Activated naive CD4-positive, alpha-beta T cell treated with anti-CD3 and anti-CD28 coated beads, Interleukin-2, amount 10 ng/mL, durations not matched to agents 7 days and 5 days (primary cell): ENCODE measurements around the gene POLRMT.

Source experiments
- CTCF ChIA-PET: fragments of 350-600 bp; sonication (Branson Sonifier 250); formaldehyde crosslinking; loops from one replicate; lab custom pipeline; 2021; ENCODE audit warnings: antibody characterized with exemption; lab: Charles Lee
- DNase-seq: peaks from one replicate; pipeline ENCODE4 v3.0.0-alpha.2; 2020
- H3K27ac Mint-ChIP-seq: one replicate; pipeline ENCODE4 v1.8.0; 2021; ENCODE audit warnings: mild to moderate bottlenecking, moderate library complexity, mixed read lengths
- H3K27me3 Mint-ChIP-seq: one replicate; pipeline ENCODE4 v1.8.0; 2021; ENCODE audit warnings: mild to moderate bottlenecking, mixed read lengths
- H3K36me3 Mint-ChIP-seq: one replicate; pipeline ENCODE4 v1.8.0; 2021; ENCODE audit warnings: mixed read lengths
- H3K4me1 Mint-ChIP-seq: one replicate; pipeline ENCODE4 v1.8.0; 2021; ENCODE audit warnings: mixed read lengths
- H3K4me3 Mint-ChIP-seq: one replicate; pipeline ENCODE4 v1.8.0; 2021; ENCODE audit warnings: mild to moderate bottlenecking, moderate library complexity, mixed read lengths
- H3K9me3 Mint-ChIP-seq: one replicate; pipeline ENCODE4 v1.8.0; 2021; ENCODE audit warnings: mixed read lengths

POLRMT gene

GRCh38 chr19:647566-648284 is 14.4 kb upstream of the POLRMT start:
- Mint-ChIP-seq H3K4me1 (no peaks in the 10 kb centered on the region), H3K4me3 (no peak overlapping the region), H3K27me3 (no peaks in the 10 kb centered on the region), H3K9me3 (no peaks in the 10 kb centered on the region), H3K27ac (no peak overlapping the region), H3K36me3 (peaks cover 12% of the 10 kb centered on the region)
- CTCF ChIA-PET = no interaction called here
- DNase-seq = no peak

GRCh38 chr19:646779-647565 is 13.6 kb upstream of the POLRMT start:
- CTCF ChIA-PET = no interaction called here

GRCh38 chr19:645912-646778 is 12.8 kb upstream of the POLRMT start:
- CTCF ChIA-PET = no interaction called here
- Mint-ChIP-seq H3K27me3 (no peaks in the 10 kb centered on the region), H3K27ac (no peak overlapping the region), H3K4me3 (no peak overlapping the region), H3K9me3 (no peaks in the 10 kb centered on the region), H3K4me1 (no peaks in the 10 kb centered on the region), H3K36me3 (peaks cover 12% of the 10 kb centered on the region)
- DNase-seq = no peak

More at GRCh38 chr19:646779-647565, 13.6 kb upstream of the POLRMT start:
- Mint-ChIP-seq H3K36me3 (peaks cover 12% of the 10 kb centered on the region), H3K27me3 (no peaks in the 10 kb centered on the region), H3K4me3 (no peak overlapping the region), H3K4me1 (no peaks in the 10 kb centered on the region), H3K27ac (no peak overlapping the region), H3K9me3 (no peaks in the 10 kb centered on the region)
- no peak for DNase-seq

- Mint-ChIP-seq H3K9me3 (no peaks in the 10 kb centered on the region), H3K27me3 (no peaks in the 10 kb centered on the region), H3K4me1 (no peaks in the 10 kb centered on the region), H3K4me3 (no peak overlapping the region), H3K27ac (no peak overlapping the region), H3K36me3 (peaks cover 10% of the 10 kb centered on the region)
- no peak for DNase-seq
- CTCF ChIA-PET = no interaction called here
Observed at GRCh38 chr19:644789-645188, 11.5 kb upstream of the POLRMT start.

GRCh38 chr19:644363-644762 is 11.0 kb upstream of the POLRMT start:
- Mint-ChIP-seq H3K36me3 (peaks cover 10% of the 10 kb centered on the region), H3K27ac (no peak overlapping the region), H3K27me3 (peaks cover 2% of the 10 kb centered on the region), H3K9me3 (no peaks in the 10 kb centered on the region), H3K4me1 (peaks cover 1% of the 10 kb centered on the region), H3K4me3 (no peak overlapping the region)
- CTCF ChIA-PET = no interaction called here
- no peak for DNase-seq

GRCh38 chr19:643736-644135 is 10.4 kb upstream of the POLRMT start:
- H3K9me3 Mint-ChIP-seq = no peaks in the 10 kb centered on the region
- H3K27me3 Mint-ChIP-seq = peaks cover 5% of the 10 kb centered on the region
- CTCF ChIA-PET = no interaction called here
- H3K4me1 Mint-ChIP-seq = peaks cover 6% of the 10 kb centered on the region
- no peak overlapping the region for H3K4me3 Mint-ChIP-seq
- H3K36me3 Mint-ChIP-seq = peaks cover 9% of the 10 kb centered on the region
- no peak overlapping the region for H3K27ac Mint-ChIP-seq
- no peak for DNase-seq

GRCh38 chr19:642767-643727 is 9.7 kb upstream of the POLRMT start:
- no peaks in the 10 kb centered on the region for H3K9me3 Mint-ChIP-seq
- no peak overlapping the region for H3K4me3 Mint-ChIP-seq
- DNase-seq = no peak
- H3K27me3 Mint-ChIP-seq = peaks cover 5% of the 10 kb centered on the region
- peaks cover 7% of the 10 kb centered on the region for H3K36me3 Mint-ChIP-seq
- H3K4me1 Mint-ChIP-seq = peaks cover 6% of the 10 kb centered on the region
- H3K27ac Mint-ChIP-seq = no peak overlapping the region
- CTCF ChIA-PET = no interaction called here

- H3K4me3 Mint-ChIP-seq = no peak overlapping the region
- no peak for DNase-seq
- H3K9me3 Mint-ChIP-seq = no peaks in the 10 kb centered on the region
- CTCF ChIA-PET = no interaction called here
- H3K27ac Mint-ChIP-seq = no peak overlapping the region
- H3K4me1 Mint-ChIP-seq = peaks cover 10% of the 10 kb centered on the region
- H3K27me3 Mint-ChIP-seq = peaks cover 12% of the 10 kb centered on the region
- H3K36me3 Mint-ChIP-seq = peaks cover 7% of the 10 kb centered on the region
Observed at GRCh38 chr19:641702-642101, 8.4 kb upstream of the POLRMT start.

- Mint-ChIP-seq H3K36me3 (peaks cover 3% of the 10 kb centered on the region), H3K4me3 (no peak overlapping the region), H3K27me3 (peaks cover 12% of the 10 kb centered on the region), H3K27ac (no peak overlapping the region), H3K9me3 (no peaks in the 10 kb centered on the region), H3K4me1 (peaks cover 10% of the 10 kb centered on the region)
- CTCF ChIA-PET = no interaction called here
- no peak for DNase-seq
Observed at GRCh38 chr19:640606-641189, 7.4 kb upstream of the POLRMT start.

GRCh38 chr19:640161-640558 is 6.8 kb upstream of the POLRMT start:
- no peak for DNase-seq
- CTCF ChIA-PET = no interaction called here
- peaks cover 10% of the 10 kb centered on the region for H3K4me1 Mint-ChIP-seq
- peaks cover 12% of the 10 kb centered on the region for H3K27me3 Mint-ChIP-seq
- H3K27ac Mint-ChIP-seq = no peak overlapping the region
- peaks cover 2% of the 10 kb centered on the region for H3K36me3 Mint-ChIP-seq
- no peaks in the 10 kb centered on the region for H3K9me3 Mint-ChIP-seq
- H3K4me3 Mint-ChIP-seq = no peak overlapping the region

GRCh38 chr19:639253-640160 is 6.2 kb upstream of the POLRMT start, which contains the start of gene FGF22:
FGF22 (plus strand) TSS chr19:639879; CDS start chr19:639926, 47 bp downstream.
- Mint-ChIP-seq H3K4me3 (peak within 1 kb of the TSS; percentile 76), H3K27ac (peak within 1 kb of the TSS; percentile 55), H3K27me3 (peaks cover 12% of the 10 kb centered on the region), H3K4me1 (peaks cover 10% of the 10 kb centered on the region), H3K36me3 (no peaks in the 10 kb centered on the region), H3K9me3 (no peaks in the 10 kb centered on the region)
- CTCF ChIA-PET = no interaction called here
- DNase-seq = peak; percentile 97

GRCh38 chr19:638906-639252 is 5.5 kb upstream of the POLRMT start:
- Mint-ChIP-seq H3K4me1 (peaks cover 16% of the 10 kb centered on the region), H3K27me3 (peaks cover 16% of the 10 kb centered on the region), H3K27ac (no peak overlapping the region), H3K9me3 (no peaks in the 10 kb centered on the region), H3K36me3 (no peaks in the 10 kb centered on the region), H3K4me3 (peak overlapping the region; percentile 76)
- CTCF ChIA-PET = no interaction called here
- no peak for DNase-seq
